ENCODE measurements around the gene BCLAF1.

BCLAF1 gene

DNA sequence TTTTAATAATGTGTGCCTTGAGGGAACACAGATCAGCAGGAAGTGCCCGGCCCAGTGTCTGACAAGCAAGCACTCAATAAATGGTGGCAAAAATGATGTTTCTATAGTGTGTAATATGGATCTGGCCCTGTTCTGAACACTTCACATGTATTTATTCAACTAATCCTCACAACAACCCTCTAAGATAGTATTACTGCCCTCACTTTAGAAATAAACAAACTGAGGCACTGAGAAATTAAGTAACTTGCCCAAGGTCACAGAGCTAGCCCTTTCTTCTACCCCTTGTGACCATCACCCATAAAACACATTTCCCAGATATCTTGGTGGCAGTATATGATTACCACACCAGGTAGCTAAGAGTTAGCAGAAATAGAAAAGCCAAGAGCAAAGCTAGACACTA is 26.7 kb downstream of the BCLAF1 start:
- in situ Hi-C loops (cut with HindIII; ENCODE audit: low sequenced_read_pairs), result no loop called here
- no peak overlapping the region for H3K4me3 ChIP-seq (ENCODE audit: low read depth, low read length)
- TF ChIP-seq, protein P1, sequence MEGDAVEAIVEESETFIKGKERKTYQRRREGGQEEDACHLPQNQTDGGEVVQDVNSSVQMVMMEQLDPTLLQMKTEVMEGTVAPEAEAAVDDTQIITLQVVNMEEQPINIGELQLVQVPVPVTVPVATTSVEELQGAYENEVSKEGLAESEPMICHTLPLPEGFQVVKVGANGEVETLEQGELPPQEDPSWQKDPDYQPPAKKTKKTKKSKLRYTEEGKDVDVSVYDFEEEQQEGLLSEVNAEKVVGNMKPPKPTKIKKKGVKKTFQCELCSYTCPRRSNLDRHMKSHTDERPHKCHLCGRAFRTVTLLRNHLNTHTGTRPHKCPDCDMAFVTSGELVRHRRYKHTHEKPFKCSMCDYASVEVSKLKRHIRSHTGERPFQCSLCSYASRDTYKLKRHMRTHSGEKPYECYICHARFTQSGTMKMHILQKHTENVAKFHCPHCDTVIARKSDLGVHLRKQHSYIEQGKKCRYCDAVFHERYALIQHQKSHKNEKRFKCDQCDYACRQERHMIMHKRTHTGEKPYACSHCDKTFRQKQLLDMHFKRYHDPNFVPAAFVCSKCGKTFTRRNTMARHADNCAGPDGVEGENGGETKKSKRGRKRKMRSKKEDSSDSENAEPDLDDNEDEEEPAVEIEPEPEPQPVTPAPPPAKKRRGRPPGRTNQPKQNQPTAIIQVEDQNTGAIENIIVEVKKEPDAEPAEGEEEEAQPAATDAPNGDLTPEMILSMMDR (IDR thresholded peaks at IDR 0.05; ENCODE audit: low read depth, low read length, missing control alignments), result no peak
- DNase-seq (ENCODE audit: low read depth), result no peak

DNA sequence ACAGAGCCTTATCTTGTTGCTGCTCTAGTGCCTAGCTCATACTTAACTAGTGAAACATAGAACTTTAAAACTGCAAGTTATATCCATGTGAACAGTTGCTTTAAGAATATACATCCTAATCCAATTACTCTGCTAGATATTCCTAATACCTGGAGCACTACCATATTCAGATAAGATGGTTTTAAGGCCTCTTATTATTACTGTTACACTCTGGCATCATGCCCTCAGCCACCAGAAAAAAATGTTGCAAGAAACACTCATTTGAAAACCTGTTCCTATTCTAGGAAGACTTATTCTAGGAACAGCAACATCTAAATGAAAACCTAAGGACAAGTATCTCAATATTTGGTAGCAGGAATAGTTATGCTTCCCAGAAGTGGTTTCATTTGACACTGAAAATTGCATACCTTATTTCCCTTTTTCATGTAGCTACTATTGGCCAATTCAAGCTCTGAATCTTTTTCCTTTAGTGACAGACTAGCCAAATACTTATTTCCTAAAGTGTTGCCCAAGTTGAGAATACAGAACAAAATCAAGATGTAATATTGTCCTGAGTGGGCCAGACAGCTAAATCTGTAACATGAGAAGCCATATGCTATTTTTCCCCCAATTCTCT is 34.7 kb downstream of the BCLAF1 start:
- in situ Hi-C loops (cut with HindIII; ENCODE audit: low sequenced_read_pairs), result no loop called here
- H3K4me3 ChIP-seq (ENCODE audit: low read depth, low read length), result no peak overlapping the region
- DNase-seq (ENCODE audit: low read depth), result no peak
- TF ChIP-seq, protein P1 (IDR thresholded peaks at IDR 0.05; ENCODE audit: low read depth, low read length, missing control alignments), result no peak

DNA sequence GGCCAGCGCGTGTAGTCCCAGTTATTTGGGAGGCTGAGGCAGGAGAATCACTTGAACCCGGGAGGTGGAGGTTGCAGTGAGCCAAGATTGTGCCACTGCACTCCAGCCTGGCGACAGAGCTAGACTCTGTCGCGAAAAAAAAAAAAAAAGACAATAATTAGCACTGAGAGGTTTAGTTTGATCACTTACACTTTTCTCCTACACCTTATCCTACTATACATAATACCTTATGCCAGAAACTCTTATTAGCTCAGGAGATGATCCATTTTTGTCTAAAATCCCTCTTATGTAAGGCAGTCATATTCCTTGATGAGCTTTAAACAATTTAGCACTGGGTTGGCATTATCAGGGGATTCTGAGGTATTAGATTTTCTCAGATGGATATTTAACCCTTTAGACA is 35.9 kb downstream of the BCLAF1 start:
- in situ Hi-C loops (cut with HindIII; ENCODE audit: low sequenced_read_pairs), result no loop called here
- DNase-seq (ENCODE audit: low read depth), result no peak
- TF ChIP-seq, protein P1 (IDR thresholded peaks at IDR 0.05; ENCODE audit: low read depth, low read length, missing control alignments), result no peak
- H3K4me3 ChIP-seq (ENCODE audit: low read depth, low read length), result no peak overlapping the region

DNA sequence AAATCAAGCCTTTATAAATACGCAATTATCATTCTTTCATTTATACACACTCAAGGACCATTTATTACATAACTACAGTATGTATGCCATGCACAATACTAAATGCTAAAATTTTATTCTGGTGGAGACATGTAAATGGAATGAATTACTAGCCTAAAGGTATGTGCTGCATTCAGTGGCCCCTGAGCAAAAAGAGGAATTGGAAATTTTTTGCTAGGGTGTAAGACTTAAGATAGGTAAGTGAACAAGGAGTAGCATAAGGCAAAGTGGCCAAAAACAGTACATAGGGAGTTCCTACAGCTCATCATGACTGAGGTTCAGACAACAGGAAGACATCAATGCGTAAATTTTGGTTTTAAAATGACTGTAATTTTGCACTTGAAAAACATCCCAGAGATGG is 37.2 kb downstream of the BCLAF1 start:
- TF ChIP-seq, protein P1 (IDR thresholded peaks at IDR 0.05; ENCODE audit: low read depth, low read length, missing control alignments), result no peak
- DNase-seq (ENCODE audit: low read depth), result no peak
- in situ Hi-C loops (cut with HindIII; ENCODE audit: low sequenced_read_pairs), result no loop called here
- H3K4me3 ChIP-seq (ENCODE audit: low read depth, low read length), result no peak overlapping the region

DNA sequence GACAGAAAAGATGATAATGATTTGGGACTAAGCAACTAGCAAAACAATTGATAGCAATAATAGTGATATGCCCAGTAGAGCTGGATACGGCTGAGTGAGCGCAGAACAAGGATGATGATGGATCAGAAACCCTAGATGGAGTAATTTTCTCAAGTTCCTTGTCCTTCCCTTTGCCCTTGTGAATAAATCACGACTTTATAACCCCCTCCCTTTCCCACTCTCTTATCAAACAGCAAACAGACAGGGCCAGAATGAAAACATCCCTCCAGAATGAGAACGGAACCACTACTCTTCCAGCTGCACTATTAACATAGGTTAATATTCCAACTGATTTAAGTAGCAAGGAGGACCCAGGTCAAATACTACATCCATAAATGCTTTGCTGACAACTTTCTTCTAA is 38.3 kb downstream of the BCLAF1 start:
- TF ChIP-seq, protein P1 (IDR thresholded peaks at IDR 0.05; ENCODE audit: low read depth, low read length, missing control alignments), result no peak
- H3K4me3 ChIP-seq (ENCODE audit: low read depth, low read length), result no peak overlapping the region
- in situ Hi-C loops (cut with HindIII; ENCODE audit: low sequenced_read_pairs), result no loop called here
- no peak for DNase-seq (ENCODE audit: low read depth)

DNA sequence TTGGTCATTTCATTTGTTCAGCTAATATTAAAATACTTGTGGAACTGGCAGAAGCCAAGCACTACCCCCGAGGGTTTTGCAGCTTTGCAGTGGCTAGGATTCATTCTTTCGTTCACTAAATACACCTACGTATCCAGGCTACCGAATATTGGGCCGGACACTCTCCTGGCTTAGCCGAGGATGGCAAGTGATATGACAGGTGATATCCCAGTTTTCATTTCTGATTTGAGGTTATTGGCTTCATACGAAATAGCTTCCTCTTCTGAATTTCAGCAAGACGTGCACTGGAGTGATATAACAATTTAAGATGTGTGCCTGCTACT is 39.0 kb downstream of the BCLAF1 start:
- DNase-seq (ENCODE audit: low read depth), result no peak
- in situ Hi-C loops (cut with HindIII; ENCODE audit: low sequenced_read_pairs), result no loop called here
- TF ChIP-seq, protein P1 (IDR thresholded peaks at IDR 0.05; ENCODE audit: low read depth, low read length, missing control alignments), result no peak
- H3K4me3 ChIP-seq (ENCODE audit: low read depth, low read length), result peak overlapping the region; percentile 66
